OCI-LY1 (cell line): ENCODE data around the gene ZNF429.

Experiments used
- H2AFZ ChIP-seq: fragments of 200-600 bp; sonication (generic), shearing (Covaris generic); 2 replicates; pipeline ENCODE4 v1.6.0; 2014; ENCODE audit warnings: antibody characterized with exemption, mild to moderate bottlenecking, low read length
- H3F3A ChIP-seq: fragments of 200-600 bp; sonication (generic), shearing (Covaris generic); 2 replicates; pipeline ENCODE4 v1.6.0; 2014; ENCODE audit warnings: mild to moderate bottlenecking, antibody characterized with exemption, low read length, moderate library complexity; ENCODE audit not compliant: insufficient read depth
- H3K27ac ChIP-seq: fragments of 200-600 bp; sonication (generic); 2 replicates; pipeline ENCODE4 v1.5.1; 2014; ENCODE audit warnings: low read length, mixed run types, mild to moderate bottlenecking, low read depth; ENCODE audit not compliant: poor library complexity, severe bottlenecking
- H3K27me3 ChIP-seq: fragments of 200-600 bp; sonication (generic); 2 replicates; pipeline ENCODE4 v1.6.0; 2014; ENCODE audit warnings: antibody characterized with exemption, mild to moderate bottlenecking, low read length, moderate library complexity; ENCODE audit not compliant: insufficient read depth
- H3K36me3 ChIP-seq: fragments of 200-600 bp; sonication (generic); 2 replicates; pipeline ENCODE4 v1.6.1; 2014; ENCODE audit warnings: mild to moderate bottlenecking, antibody characterized with exemption, low read length, moderate library complexity, mixed read lengths; ENCODE audit not compliant: insufficient read depth
- H3K4me1 ChIP-seq: fragments of 200-600 bp; sonication (generic); 2 replicates; pipeline ENCODE4 v1.5.1; 2014; ENCODE audit warnings: mild to moderate bottlenecking, low read length, moderate library complexity; ENCODE audit not compliant: insufficient read depth, severe bottlenecking
- H3K4me2 ChIP-seq: fragments of 200-600 bp; sonication (generic), shearing (Covaris generic); 2 replicates; pipeline ENCODE4 v1.6.1; 2014; ENCODE audit warnings: low read length
- H3K4me3 ChIP-seq: fragments of 200-600 bp; sonication (generic); 2 replicates; pipeline ENCODE4 v1.5.1; 2014; ENCODE audit warnings: low read length, low read depth, mild to moderate bottlenecking, mixed read lengths; ENCODE audit not compliant: poor library complexity, severe bottlenecking
- H3K79me2 ChIP-seq: fragments of 200-600 bp; shearing (Covaris generic); 2 replicates; pipeline ENCODE4 v1.6.1; 2016; ENCODE audit warnings: mixed run types, low read length, mixed read lengths; ENCODE audit not compliant: insufficient read depth
- H3K9ac ChIP-seq: fragments of 200-600 bp; sonication (generic), shearing (Covaris generic); 2 replicates; pipeline ENCODE4 v1.6.1; 2014; ENCODE audit warnings: mild to moderate bottlenecking, low read length, mixed read lengths
- H3K9me2 ChIP-seq: fragments of 200-600 bp; sonication (generic), shearing (Covaris generic); 2 replicates; pipeline ENCODE4 v1.6.1; 2014; ENCODE audit warnings: low read depth, mild to moderate bottlenecking, low read length, mixed read lengths
- H3K9me3 ChIP-seq: fragments of 200-600 bp; shearing (Covaris generic); 2 replicates; pipeline ENCODE4 v1.6.1; 2014; ENCODE audit warnings: low read length, mixed read lengths
- H4K20me1 ChIP-seq: fragments of 200-600 bp; sonication (generic), shearing (Covaris generic); 2 replicates; pipeline ENCODE4 v1.6.0; 2016; ENCODE audit warnings: mild to moderate bottlenecking, low read length; ENCODE audit not compliant: insufficient read depth
- EZH2 ChIP-seq: fragments of 200-600 bp; sonication (generic), shearing (Covaris generic); IDR thresholded peaks from 2 replicates; pipeline ENCODE4 v1.8.0; 2017; ENCODE audit warnings: borderline replicate concordance, mixed run types, mild to moderate bottlenecking, antibody characterized with exemption, low read length, moderate library complexity, mixed read lengths
- TF ChIP-seq, protein P1 (sequence below): fragments of 200-600 bp; sonication (generic), shearing (Covaris generic); IDR thresholded peaks from 2 replicates; pipeline ENCODE4 v1.5.1; 2017; ENCODE audit warnings: mild to moderate bottlenecking, antibody characterized with exemption, low read length, moderate library complexity, mixed read lengths

Gene ZNF429

DNA sequence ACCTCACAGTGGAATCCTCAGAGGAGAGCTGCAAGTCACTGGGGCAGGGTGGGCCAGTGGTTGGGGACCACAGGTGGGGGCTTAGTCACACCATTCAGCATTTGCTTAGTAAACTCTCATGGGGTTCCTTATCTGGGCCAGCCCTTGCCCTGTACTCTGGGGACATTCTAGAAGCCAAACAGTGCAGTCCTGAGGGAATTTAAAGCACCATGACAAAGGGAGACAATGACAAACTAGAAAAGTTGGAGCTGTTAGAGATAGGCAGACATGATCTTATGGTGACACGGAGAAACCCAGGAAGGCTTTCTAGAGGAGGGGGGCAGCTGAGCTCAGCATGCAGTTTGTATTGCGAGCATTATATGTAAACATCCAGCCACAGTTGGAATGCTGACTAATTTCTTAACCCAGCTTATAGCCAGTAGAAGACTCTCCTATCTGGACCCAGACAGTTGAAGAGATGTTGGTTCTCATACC, 87.6 kb downstream of the ZNF429 start:
- H3K27ac ChIP-seq = no peak overlapping the region
- no peaks in the 10 kb centered on the region for H3K9me2 ChIP-seq
- no peaks in the 10 kb centered on the region for H3K79me2 ChIP-seq
- H4K20me1 ChIP-seq = no peaks in the 10 kb centered on the region
- H3F3A ChIP-seq = no peaks in the 10 kb centered on the region
- H2AFZ ChIP-seq = no peak overlapping the region
- H3K27me3 ChIP-seq = no peaks in the 10 kb centered on the region
- H3K9ac ChIP-seq = no peak overlapping the region
- H3K4me2 ChIP-seq = no peak overlapping the region
- no peaks in the 10 kb centered on the region for H3K36me3 ChIP-seq
- H3K4me1 ChIP-seq = no peaks in the 10 kb centered on the region
- no peak overlapping the region for H3K4me3 ChIP-seq
- TF ChIP-seq, protein P1, sequence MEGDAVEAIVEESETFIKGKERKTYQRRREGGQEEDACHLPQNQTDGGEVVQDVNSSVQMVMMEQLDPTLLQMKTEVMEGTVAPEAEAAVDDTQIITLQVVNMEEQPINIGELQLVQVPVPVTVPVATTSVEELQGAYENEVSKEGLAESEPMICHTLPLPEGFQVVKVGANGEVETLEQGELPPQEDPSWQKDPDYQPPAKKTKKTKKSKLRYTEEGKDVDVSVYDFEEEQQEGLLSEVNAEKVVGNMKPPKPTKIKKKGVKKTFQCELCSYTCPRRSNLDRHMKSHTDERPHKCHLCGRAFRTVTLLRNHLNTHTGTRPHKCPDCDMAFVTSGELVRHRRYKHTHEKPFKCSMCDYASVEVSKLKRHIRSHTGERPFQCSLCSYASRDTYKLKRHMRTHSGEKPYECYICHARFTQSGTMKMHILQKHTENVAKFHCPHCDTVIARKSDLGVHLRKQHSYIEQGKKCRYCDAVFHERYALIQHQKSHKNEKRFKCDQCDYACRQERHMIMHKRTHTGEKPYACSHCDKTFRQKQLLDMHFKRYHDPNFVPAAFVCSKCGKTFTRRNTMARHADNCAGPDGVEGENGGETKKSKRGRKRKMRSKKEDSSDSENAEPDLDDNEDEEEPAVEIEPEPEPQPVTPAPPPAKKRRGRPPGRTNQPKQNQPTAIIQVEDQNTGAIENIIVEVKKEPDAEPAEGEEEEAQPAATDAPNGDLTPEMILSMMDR = no peak
- no peak for TF ChIP-seq EZH2
- no peaks in the 10 kb centered on the region for H3K9me3 ChIP-seq

DNA sequence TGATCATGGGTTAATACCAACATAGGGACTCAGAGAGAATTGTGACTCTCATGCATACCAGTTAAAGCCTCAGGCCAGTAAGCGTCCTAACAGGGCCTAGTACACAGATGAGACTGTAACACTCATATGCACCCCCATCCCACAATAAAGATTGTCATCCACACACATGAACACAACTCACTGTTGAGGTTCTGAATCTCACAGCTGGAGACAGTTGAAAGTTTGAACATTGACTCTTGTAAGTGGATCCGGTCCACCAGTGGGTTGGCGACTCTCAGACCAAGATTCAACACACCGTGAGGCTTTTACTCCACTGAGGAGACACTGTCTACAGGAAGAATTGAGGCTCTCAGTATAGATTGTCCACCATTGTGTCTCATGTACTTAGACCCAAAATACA, 88.1 kb downstream of the ZNF429 start:
- H3F3A ChIP-seq = no peaks in the 10 kb centered on the region
- H3K79me2 ChIP-seq = no peaks in the 10 kb centered on the region
- H3K27me3 ChIP-seq = no peaks in the 10 kb centered on the region
- no peak overlapping the region for H3K4me2 ChIP-seq
- H3K9me3 ChIP-seq = no peaks in the 10 kb centered on the region
- no peak overlapping the region for H3K27ac ChIP-seq
- no peak overlapping the region for H3K4me3 ChIP-seq
- no peak for TF ChIP-seq EZH2
- TF ChIP-seq, protein P1 = no peak
- H2AFZ ChIP-seq = no peak overlapping the region
- no peaks in the 10 kb centered on the region for H4K20me1 ChIP-seq
- no peaks in the 10 kb centered on the region for H3K4me1 ChIP-seq
- H3K36me3 ChIP-seq = no peaks in the 10 kb centered on the region
- no peaks in the 10 kb centered on the region for H3K9me2 ChIP-seq
- no peak overlapping the region for H3K9ac ChIP-seq

DNA sequence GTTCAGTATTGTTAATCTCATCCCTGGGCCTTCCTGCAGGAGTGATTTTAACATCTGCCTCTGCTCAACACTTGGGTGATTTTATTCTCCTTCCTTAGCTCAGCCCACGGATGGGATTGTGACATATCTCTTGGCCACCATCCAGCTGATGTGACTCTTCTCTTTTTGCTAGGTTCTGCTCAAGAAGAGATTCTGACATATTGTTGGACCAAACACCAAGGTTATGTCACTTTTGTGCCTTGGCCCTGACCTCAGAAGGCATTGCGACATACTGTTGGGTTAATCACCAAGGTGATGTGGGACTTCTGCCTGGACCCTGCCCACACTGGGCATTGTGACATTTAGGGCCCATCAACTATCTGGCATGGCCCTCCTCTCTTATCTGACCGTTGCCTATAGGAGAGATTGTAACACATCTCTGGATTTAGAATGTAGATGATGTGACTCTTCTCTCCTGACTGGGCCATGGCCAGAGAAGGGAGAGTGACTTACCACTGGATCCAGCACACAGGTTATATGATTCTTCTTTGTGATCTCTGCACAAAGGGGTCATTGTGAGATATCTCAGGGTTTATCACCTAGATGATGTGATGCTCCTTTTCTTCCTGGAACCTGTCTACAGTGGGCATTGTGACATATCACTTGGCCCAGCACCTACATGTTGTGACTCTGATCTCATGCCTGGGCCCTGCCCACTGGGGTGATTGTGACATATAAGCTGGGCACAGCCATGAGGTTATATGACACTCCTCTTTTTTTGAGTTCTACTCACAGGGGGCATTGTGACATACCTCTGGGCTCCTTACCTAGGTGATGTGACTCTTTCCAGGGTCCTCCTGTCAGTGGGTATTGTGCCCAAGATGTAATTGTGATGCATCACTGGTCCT, 88.8 kb downstream of the ZNF429 start:
- Histone ChIP-seq H3F3A (no peaks in the 10 kb centered on the region), H3K27me3 (no peaks in the 10 kb centered on the region), H3K9me3 (no peaks in the 10 kb centered on the region), H3K36me3 (no peaks in the 10 kb centered on the region), H4K20me1 (no peaks in the 10 kb centered on the region), H3K4me1 (no peaks in the 10 kb centered on the region), H3K4me2 (no peak overlapping the region), H2AFZ (no peak overlapping the region), H3K79me2 (no peaks in the 10 kb centered on the region), H3K9me2 (no peaks in the 10 kb centered on the region), H3K9ac (no peak overlapping the region), H3K4me3 (no peak overlapping the region), H3K27ac (no peak overlapping the region)
- no peak for TF ChIP-seq EZH2
- TF ChIP-seq, protein P1 = no peak
